ENCODE results near the gene ARHGEF17.

DNA sequence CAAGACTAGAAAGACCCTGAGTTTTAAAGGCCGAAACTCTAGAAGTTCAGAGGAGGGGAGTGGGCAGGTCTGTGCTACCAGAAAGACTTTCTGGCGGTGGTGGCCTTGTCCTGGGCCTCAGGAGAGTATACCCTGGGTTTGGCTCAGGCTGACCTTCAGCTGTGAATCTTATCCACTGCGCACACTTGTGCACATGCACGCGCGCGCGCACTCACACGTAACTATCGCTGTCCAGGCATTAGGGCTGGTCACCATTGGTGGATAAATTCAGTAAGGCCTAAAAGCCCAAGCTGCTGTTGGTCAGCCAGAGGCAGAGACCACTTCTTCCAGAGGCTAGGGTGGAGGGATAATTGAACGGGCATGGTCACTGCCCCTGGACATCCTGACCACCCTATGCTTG is 25.1 kb downstream of the ARHGEF17 start:
- TF ChIP-seq, protein P1, sequence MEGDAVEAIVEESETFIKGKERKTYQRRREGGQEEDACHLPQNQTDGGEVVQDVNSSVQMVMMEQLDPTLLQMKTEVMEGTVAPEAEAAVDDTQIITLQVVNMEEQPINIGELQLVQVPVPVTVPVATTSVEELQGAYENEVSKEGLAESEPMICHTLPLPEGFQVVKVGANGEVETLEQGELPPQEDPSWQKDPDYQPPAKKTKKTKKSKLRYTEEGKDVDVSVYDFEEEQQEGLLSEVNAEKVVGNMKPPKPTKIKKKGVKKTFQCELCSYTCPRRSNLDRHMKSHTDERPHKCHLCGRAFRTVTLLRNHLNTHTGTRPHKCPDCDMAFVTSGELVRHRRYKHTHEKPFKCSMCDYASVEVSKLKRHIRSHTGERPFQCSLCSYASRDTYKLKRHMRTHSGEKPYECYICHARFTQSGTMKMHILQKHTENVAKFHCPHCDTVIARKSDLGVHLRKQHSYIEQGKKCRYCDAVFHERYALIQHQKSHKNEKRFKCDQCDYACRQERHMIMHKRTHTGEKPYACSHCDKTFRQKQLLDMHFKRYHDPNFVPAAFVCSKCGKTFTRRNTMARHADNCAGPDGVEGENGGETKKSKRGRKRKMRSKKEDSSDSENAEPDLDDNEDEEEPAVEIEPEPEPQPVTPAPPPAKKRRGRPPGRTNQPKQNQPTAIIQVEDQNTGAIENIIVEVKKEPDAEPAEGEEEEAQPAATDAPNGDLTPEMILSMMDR (optimal IDR thresholded peaks at IDR 0.05 in 1 of 3, IDR thresholded peaks at IDR 0.05 in 1 of 3, conservative IDR thresholded peaks at IDR 0.05 in 1 of 3; ENCODE audit: extremely low read depth in 1 of 3, insufficient read depth in 2 of 3, low read length in 3 of 3), result no peak
- no peak for TF ChIP-seq EZH2 (IDR thresholded peaks at IDR 0.05; ENCODE audit: low read length)

Data from keratinocyte (primary cell).